ENCODE data around the gene TPH1. TPM values are rescaled to one million over a fixed set of nuclear protein-coding genes. Genes with fewer than 3 reads are reported as not detected.
A peak's percentile ranks its signal among the peaks of the same experiment; 100 is the strongest.
"Not testable (repeated sequence)": the region's sequence is repeated elsewhere in the genome, so short reads cannot be mapped to it uniquely, and the experiment has no call there.

TPH1 gene
- total RNA-seq, 1 experiment from 2014 or later: 0.06 TPM

- DNase-seq (ENCODE audit: low read depth): no peak
These were observed 23.6 kb downstream of the TPH1 start for GRCh38 chr11:18022419-18022818.

- no peak for DNase-seq (ENCODE audit: low read depth)
These were observed 26.4 kb downstream of the TPH1 start for GRCh38 chr11:18019650-18020049.

DNA sequence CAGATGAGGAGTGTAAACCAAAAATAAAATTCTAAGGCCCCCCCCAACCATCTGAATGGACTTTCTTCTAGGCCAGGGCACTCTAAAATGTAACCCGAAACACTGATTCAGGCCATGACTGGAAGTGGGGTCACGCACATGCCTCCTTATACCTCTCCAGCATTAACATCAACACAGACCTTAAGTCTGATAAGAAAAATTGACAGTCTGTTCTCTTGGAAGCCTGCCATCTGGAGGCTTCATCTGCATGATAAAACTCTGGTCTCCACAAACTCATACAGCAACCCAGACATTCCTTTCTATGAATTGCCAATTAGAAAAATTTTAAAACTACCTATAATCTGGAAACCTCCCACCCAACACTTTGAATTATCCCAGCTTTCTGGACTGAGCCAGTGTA is 29.3 kb downstream of the TPH1 start:
- no peak for DNase-seq (ENCODE audit: low read depth)

- DNase-seq (ENCODE audit: low read depth): no peak
These were observed 31.2 kb downstream of the TPH1 start for GRCh38 chr11:18014876-18015275.

GRCh38 chr11:18013790-18014507 is 32.1 kb downstream of the TPH1 start:
- peak; percentile 15 for DNase-seq (ENCODE audit: low read depth)

GRCh38 chr11:18012906-18013781 is 32.9 kb downstream of the TPH1 start, which contains the start of gene SERGEF:
SERGEF (minus strand) TSS chr11:18013047; CDS start chr11:18013010, 37 bp downstream.
- DNase-seq (ENCODE audit: low read depth): peak; percentile 95

- DNase-seq (ENCODE audit: low read depth): peak; percentile 17
These were observed 33.8 kb downstream of the TPH1 start for GRCh38 chr11:18012122-18012905.

- no peak for DNase-seq (ENCODE audit: low read depth)
These were observed 34.4 kb downstream of the TPH1 start for GRCh38 chr11:18011633-18012032.

DNA sequence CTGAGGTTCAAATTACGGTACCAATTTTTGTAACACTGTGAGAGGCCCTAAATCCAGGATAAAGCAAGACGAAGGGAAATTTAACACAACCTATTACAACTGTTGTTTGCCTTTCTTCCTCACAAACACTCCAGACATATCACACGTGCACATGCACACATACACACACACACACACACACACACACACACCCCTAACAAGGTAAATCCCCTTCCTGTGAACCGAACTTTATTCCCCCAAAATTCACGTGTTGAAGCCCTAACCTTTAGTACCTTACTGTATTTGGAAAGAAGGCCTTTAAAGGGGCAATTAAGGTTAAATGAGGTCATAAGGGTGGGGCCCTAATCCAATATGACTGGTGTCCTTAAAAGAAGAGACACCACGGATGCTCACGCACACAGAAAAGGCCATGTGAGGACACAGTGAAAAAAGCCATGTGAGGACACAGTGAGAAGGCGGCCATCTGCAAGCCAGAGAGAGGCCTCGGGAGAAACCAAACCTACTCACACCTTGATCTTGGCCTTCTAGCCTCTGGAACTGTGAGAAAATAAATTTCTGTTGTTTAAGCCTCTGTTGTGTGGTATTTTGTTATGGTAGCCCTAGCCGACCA is 35.0 kb downstream of the TPH1 start:
- no peak for DNase-seq (ENCODE audit: low read depth)

DNA sequence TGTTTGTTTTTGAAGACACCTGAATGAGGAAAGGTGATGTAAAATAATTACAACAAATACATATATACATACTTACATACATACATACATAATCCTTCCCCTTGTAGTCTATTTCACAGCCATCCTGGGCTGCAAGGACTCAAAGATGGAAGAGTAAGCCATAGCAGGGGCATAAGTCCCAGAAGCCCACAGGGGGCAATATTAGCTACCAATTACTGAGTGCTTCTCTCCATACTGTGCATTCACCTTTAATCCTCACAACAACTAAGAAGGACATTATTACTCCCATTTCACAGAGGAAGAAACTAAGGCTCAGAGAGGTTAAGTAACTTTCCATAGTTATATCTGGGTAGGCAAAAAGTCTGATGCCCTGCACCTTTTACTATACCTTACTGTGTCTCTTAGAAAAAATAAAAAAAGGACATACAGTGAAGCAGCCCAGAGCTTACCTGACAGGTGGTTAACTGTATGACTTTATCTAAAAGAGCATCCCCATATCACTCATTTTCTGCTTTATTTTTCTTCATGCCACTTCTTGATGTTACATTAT is 35.9 kb downstream of the TPH1 start:
- DNase-seq (ENCODE audit: low read depth): no peak

DNA sequence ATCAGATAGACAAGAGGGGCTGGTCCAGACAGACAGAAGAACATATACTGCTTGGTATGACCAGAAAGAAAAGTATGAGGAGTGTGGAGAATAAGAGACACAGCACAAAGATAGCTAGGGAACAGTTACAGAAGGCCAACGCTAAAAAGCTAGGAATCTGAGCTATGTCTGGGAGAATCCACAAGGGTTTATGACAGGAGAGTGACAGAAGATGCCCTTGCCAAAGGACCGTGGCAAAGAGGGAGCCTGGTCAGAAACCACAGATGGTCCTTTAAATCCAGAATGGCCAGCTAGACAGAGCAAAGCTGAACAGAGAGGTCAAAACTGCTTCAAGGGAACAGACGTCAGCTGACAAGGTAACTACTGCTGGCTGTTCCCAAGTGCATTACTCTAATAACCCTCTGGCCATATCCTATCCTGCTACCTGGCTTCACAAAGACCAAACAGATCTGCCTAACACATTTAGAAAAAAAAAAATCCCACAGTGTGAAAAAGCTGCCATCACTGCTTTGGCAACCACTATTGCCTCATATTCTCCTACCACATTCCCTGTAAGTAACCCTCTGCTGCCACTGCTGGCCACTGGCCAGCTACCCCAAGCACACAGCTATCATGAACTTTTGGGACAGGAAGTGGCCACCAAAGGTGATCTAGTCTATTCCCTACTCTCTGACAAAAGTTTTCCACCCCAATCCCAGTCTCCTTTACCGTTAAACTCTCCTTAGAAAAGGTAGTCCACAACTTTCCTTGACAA is 40.5 kb downstream of the TPH1 start:
- no peak for DNase-seq (ENCODE audit: low read depth)

DNA sequence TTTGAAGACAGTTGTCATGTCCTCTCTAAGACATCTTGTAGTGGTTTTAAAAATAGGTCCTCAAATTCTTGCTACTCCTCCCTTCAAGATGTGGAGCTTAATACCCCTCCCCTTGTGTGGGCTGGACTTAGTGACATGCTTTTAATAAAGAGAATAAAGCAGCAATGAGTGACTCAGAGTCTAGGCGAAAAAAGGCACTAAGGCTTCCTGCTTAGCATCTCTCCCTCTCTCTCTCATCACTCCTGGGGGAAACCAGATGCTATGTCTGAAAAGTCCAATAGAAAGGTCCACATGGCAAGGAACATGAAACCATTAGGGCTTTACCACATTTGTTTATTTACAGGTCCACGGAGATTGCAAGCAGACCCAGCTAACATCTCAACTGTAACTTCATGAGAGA is 44.9 kb downstream of the TPH1 start:
- DNase-seq (ENCODE audit: low read depth): no peak

GRCh38 chr11:18000760-18001159 is 45.3 kb downstream of the TPH1 start:
- no peak for DNase-seq (ENCODE audit: low read depth)

- not testable (repeated sequence) for DNase-seq (ENCODE audit: low read depth)
These were observed 45.9 kb downstream of the TPH1 start for GRCh38 chr11:18000128-18000527.

Other genes with a start within 250 kb of the TPH1 start
- 12.7 and 31.7 TPM in 2 replicates for gene SERGEF, start 33.2 kb downstream of the TPH1 start, total RNA-seq (2014; rRNA removed; shearing (Covaris generic))
- gene SAAL1, start 59.8 kb upstream of the TPH1 start, total RNA-seq (2014; rRNA removed; shearing (Covaris generic)): 62.7 and 72.7 TPM in 2 replicates
- not detected in 2 replicates for gene MRGPRX3, start 86.3 kb upstream of the TPH1 start, total RNA-seq (2014; rRNA removed; shearing (Covaris generic))
- gene MRGPRX4, start 126.6 kb upstream of the TPH1 start, total RNA-seq (2014; rRNA removed; shearing (Covaris generic)): not detected in 2 replicates
- gene SAA4, start 190.5 kb upstream of the TPH1 start, total RNA-seq (2014; rRNA removed; shearing (Covaris generic)): not detected in 2 replicates
- gene SAA2, start 202.4 kb upstream of the TPH1 start, total RNA-seq (2014; rRNA removed; shearing (Covaris generic)): 3.0 TPM in 1 of 2 replicates, not detected in the other
- gene SAA1, start 220.0 kb upstream of the TPH1 start, total RNA-seq (2014; rRNA removed; shearing (Covaris generic)): 0.69 TPM in 1 of 2 replicates, not detected in the other

Measured in Daoy (cell line).